Stomach (tissue), 9 donors: Measurements from ENCODE around the gene AMDHD2. TPM values are rescaled to one million over a fixed set of nuclear protein-coding genes. Genes with fewer than 3 reads are reported as not detected.

Source experiments
- DNase-seq, 2 donors: peaks; one replicate each; pipeline versions ENCODE4 v3.0.0 to v3.0.0-alpha.2; 2013 to 2019
- H3K27ac ChIP-seq, 5 donors: fragments of 200-600 bp in 4 of 5; sonication (generic) in 4 of 5; one replicate each; pipeline ENCODE4 v1.5.1; 2013 to 2019; ENCODE audit warnings: mild to moderate bottlenecking in 1 of 5, moderate library complexity in 1 of 5
- H3K27me3 ChIP-seq, 3 donors: fragments of 200-600 bp; sonication (generic); one replicate each; pipeline ENCODE4 v1.5.1; 2017 to 2019; ENCODE audit warnings: mixed run types in 1 of 3
- H3K36me3 ChIP-seq, 4 donors: fragments of 200-600 bp; sonication (generic); 1 replicate in 3 of 4; 2 replicates in 1 of 4; pipeline ENCODE4 v1.5.1; 2016 to 2019
- H3K4me1 ChIP-seq, 4 donors: fragments of 200-600 bp; sonication (generic); one replicate each; pipeline ENCODE4 v1.5.1; 2016 to 2019
- H3K4me3 ChIP-seq, 4 donors: fragments of 200-600 bp; sonication (generic) in 3 of 4; one replicate each; pipeline ENCODE4 v1.5.1; 2016 to 2019; ENCODE audit warnings: mild to moderate bottlenecking in 1 of 4
- H3K9me3 ChIP-seq, 4 donors: fragments of 200-600 bp; sonication (generic); one replicate each; pipeline ENCODE4 v1.5.1; 2016 to 2019
- EP300 ChIP-seq: sonication (generic); formaldehyde crosslinking; IDR thresholded peaks from one replicate; pipeline ENCODE4 v1.6.1; 2017; ENCODE audit warnings: antibody characterized with exemption
- POLR2A ChIP-seq, 4 donors: fragments of 450-650 bp; IDR thresholded peaks; one replicate each; pipeline ENCODE4 v1.6.1; 2016; ENCODE audit warnings: antibody characterized with exemption in 4 of 4, control low read depth in 2 of 4, mild to moderate bottlenecking in 1 of 4, moderate library complexity in 1 of 4
- POLR2AphosphoS5 ChIP-seq, 3 donors: sonication (generic); formaldehyde crosslinking; IDR thresholded peaks; one replicate each; pipeline ENCODE4 v1.6.1; 2016; ENCODE audit warnings: antibody characterized with exemption in 3 of 3
- WGBS, 5 donors: extraction: QIAGEN DNeasy Blood & Tissue Kit in 3 of 5; methylation state at CpG; one replicate each; pipeline versions ENCODE4 v1.1.5 to v1.1.7; 2013 to 2018; 5-methylcytosine and 5-hydroxymethylcytosine counted together
- intact Hi-C: fragments of 100-400 bp; cut with DNase I; formaldehyde crosslinking; loops from one replicate; pipeline ENCODE4 v1.15.1; 2023; ENCODE audit warnings: low total_unique reads
- polyA plus RNA-seq, 3 donors: library from polyadenylated mRNA; stranded (reverse); fragments of 200-250 nt; gene quantifications; one replicate each; pipeline ENCODE4 v1.2.3, GENCODE V29; 2013
- total RNA-seq, 5 donors: library from RNA; depleted of rRNA; stranded (reverse); fragments of >200 nt; gene quantifications; one replicate each; pipeline versions ENCODE4 v1.1.0 to v1.2.3, GENCODE V29; 2014 to 2016
- TF ChIP-seq, protein P1 (sequence below), 7 experiments: fragments of 450-650 bp in 4 of 7; fragments of 200-600 bp in 3 of 7; sonication (generic) in 3 of 7; IDR thresholded peaks; one replicate each; pipeline ENCODE4 v1.5.1; 2016 to 2019; ENCODE audit warnings: antibody characterized with exemption in 7 of 7, control low read depth in 2 of 7, mild to moderate bottlenecking in 1 of 7
- donor health status: healthy with polysubstance abuse.
- donor health status: Bipolar disorder and iron deficiency.
- donor health status: healthy.

The AMDHD2 gene
- total and polyA plus RNA-seq, 8 donors: 13.4 to 76.8 (median 22.9) TPM

GRCh38 chr16:2495041-2495440 lies 25.1 kb upstream of the AMDHD2 start:
- intact Hi-C loops: loop anchor here (5.0 to 10.0 kb wide), 2 partner anchors 153 to 300 kb away; partner anchors contain the start of genes ABCA3 and CASKIN1

DNA sequence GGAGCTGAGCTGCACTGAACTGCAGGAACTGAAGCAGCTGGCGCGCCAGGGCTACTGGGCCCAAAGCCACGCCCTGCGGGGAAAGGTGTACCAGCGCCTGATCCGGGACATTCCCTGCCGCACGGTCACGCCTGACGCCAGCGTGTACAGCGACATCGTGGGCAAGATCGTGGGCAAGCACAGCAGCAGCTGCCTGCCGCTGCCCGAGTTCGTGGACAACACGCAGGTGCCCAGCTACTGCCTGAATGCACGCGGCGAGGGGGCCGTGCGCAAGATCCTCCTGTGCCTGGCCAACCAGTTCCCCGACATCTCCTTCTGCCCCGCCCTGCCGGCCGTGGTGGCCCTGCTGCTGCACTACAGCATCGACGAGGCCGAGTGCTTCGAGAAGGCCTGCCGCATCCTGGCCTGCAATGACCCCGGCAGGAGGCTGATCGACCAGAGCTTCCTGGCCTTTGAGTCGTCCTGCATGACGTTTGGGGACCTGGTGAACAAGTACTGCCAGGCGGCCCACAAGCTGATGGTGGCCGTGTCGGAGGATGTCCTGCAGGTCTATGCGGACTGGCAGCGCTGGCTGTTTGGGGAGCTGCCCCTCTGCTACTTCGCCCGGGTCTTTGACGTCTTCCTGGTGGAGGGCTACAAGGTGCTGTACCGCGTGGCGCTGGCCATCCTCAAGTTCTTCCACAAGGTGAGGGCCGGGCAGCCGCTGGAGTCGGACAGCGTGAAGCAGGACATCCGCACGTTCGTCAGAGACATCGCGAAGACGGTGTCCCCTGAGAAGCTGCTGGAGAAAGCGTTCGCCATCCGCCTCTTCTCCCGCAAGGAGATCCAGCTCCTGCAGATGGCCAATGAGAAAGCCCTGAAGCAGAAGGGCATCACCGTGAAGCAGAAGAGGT lies 23.7 kb upstream of the AMDHD2 start:
- no peak for DNase-seq
- TF ChIP-seq POLR2A (IDR thresholded peaks at IDR 0.05) (no peak), EP300 (no peak), POLR2AphosphoS5 (IDR thresholded peaks at IDR 0.05) (no peak)
- TF ChIP-seq, protein P1, sequence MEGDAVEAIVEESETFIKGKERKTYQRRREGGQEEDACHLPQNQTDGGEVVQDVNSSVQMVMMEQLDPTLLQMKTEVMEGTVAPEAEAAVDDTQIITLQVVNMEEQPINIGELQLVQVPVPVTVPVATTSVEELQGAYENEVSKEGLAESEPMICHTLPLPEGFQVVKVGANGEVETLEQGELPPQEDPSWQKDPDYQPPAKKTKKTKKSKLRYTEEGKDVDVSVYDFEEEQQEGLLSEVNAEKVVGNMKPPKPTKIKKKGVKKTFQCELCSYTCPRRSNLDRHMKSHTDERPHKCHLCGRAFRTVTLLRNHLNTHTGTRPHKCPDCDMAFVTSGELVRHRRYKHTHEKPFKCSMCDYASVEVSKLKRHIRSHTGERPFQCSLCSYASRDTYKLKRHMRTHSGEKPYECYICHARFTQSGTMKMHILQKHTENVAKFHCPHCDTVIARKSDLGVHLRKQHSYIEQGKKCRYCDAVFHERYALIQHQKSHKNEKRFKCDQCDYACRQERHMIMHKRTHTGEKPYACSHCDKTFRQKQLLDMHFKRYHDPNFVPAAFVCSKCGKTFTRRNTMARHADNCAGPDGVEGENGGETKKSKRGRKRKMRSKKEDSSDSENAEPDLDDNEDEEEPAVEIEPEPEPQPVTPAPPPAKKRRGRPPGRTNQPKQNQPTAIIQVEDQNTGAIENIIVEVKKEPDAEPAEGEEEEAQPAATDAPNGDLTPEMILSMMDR (IDR thresholded peaks at IDR 0.05): no peak
- WGBS, 5 donors: 92 to 95% (median 94%) methylated on average over 30 to 62 of the region's 62 CpGs
- intact Hi-C loops: loop anchor here (5.0 to 10.0 kb wide), 2 partner anchors 154 to 302 kb away; partner anchors contain the start of genes ABCA3 and CASKIN1
- Histone ChIP-seq H3K36me3 (peaks cover 0 to 57% (median 42%) of the 10 kb centered on the region in 4 donors), H3K4me1 (peaks cover 10 to 32% (median 22%) of the 10 kb centered on the region in 4 donors), H3K4me3 (no peak overlapping the region), H3K9me3 (no peaks in the 10 kb centered on the region), H3K27me3 (no peaks in the 10 kb centered on the region), H3K27ac (no peak overlapping the region)

More at GRCh38 chr16:2495041-2495440, 25.1 kb upstream of the AMDHD2 start:
- H3K4me1 ChIP-seq: peaks cover 3 to 24% (median 15%) of the 10 kb centered on the region in 4 donors
- H3K9me3 ChIP-seq: no peaks in the 10 kb centered on the region
- H3K27ac ChIP-seq: no peak overlapping the region
- no peak overlapping the region for H3K4me3 ChIP-seq
- DNase-seq: no peak
- no peaks in the 10 kb centered on the region for H3K27me3 ChIP-seq
- WGBS, 5 donors: 92 to 95% (median 95%) methylated on average over 5 of the region's 5 CpGs
- H3K36me3 ChIP-seq: peaks cover 0 to 61% (median 51%) of the 10 kb centered on the region in 4 donors
- no peak for TF ChIP-seq EP300
- TF ChIP-seq POLR2A (IDR thresholded peaks at IDR 0.05): no peak
- no peak for TF ChIP-seq POLR2AphosphoS5 (IDR thresholded peaks at IDR 0.05)
- TF ChIP-seq, protein P1 (IDR thresholded peaks at IDR 0.05): no peak

- Histone ChIP-seq H3K4me3 (no peak overlapping the region), H3K27me3 (no peaks in the 10 kb centered on the region), H3K36me3 (peaks cover 0 to 57% (median 41%) of the 10 kb centered on the region in 4 donors), H3K4me1 (peaks cover 14 to 39% (median 28%) of the 10 kb centered on the region in 4 donors), H3K9me3 (no peaks in the 10 kb centered on the region), H3K27ac (peak overlapping the region in 1 of 5 donors; percentile 24)
- TF ChIP-seq EP300 (no peak), POLR2AphosphoS5 (IDR thresholded peaks at IDR 0.05) (no peak), POLR2A (IDR thresholded peaks at IDR 0.05) (no peak)
- TF ChIP-seq, protein P1 (IDR thresholded peaks at IDR 0.05): no peak
- DNase-seq: no peak
- intact Hi-C loops: loop anchor here (5.0 to 10.0 kb wide), 2 partner anchors 155 to 302 kb away; partner anchors contain the start of genes ABCA3 and CASKIN1
- WGBS, 5 donors: 36 to 63% (median 60%) methylated on average over 6 to 21 of the region's 21 CpGs
Observed at GRCh38 chr16:2497116-2497630, 23.0 kb upstream of the AMDHD2 start.

DNA sequence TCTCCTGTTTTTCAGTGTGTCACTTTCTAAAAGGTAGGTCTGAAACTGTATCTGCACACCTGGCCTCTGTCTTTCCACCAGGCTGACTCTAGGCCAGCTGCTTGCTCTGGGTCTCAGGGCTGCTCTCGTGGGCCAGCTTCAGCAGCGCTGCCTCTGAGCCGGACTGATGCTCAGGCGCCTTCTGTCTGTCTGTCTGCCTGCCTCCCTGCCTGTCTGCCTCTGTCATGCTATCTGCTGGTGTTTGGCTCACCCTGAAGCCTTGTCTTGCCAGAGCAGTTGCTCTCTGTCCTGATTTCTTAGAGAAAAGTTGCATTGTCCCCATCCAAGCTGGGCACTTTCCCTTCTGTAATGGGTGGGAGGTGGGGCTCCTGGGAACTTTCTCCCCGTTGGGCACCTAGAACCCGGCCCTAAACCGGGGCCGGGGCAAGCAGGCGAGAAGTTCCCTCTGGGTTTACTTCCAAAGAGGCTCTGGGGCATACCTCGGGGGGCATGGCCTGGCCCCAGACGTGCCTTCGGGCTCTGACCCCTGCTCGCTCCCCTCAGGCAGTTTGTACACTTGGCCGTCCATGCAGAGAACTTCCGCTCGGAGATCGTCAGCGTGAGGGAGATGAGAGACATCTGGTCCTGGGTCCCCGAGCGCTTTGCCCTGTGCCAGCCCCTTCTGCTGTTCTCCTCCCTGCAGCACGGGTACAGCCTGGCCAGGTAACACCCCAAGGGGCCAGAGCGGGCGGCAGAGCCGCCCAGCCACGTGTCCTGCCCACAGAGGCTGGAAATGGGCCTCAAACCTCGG lies 22.3 kb upstream of the AMDHD2 start:
- intact Hi-C loops: loop anchor here (5.0 to 10.0 kb wide), 2 partner anchors 156 to 303 kb away; partner anchors contain the start of genes ABCA3 and CASKIN1
- H3K36me3 ChIP-seq: peaks cover 0 to 57% (median 41%) of the 10 kb centered on the region in 4 donors

More for the DNA sequence above, 22.3 kb upstream of the AMDHD2 start:
- peaks cover 14 to 47% (median 35%) of the 10 kb centered on the region in 4 donors for H3K4me1 ChIP-seq
- H3K4me3 ChIP-seq: no peak overlapping the region
- H3K27me3 ChIP-seq: no peaks in the 10 kb centered on the region
- no peak for DNase-seq
- peak overlapping the region in 1 of 5 donors; percentile 1 for H3K27ac ChIP-seq
- WGBS, 5 donors: 80 to 91% (median 89%) methylated on average over 19 to 26 of the region's 26 CpGs
- TF ChIP-seq POLR2AphosphoS5 (IDR thresholded peaks at IDR 0.05): no peak
- H3K9me3 ChIP-seq: no peaks in the 10 kb centered on the region
